Measurements from ENCODE around the gene DBI. TPM values are rescaled to one million over a fixed set of nuclear protein-coding genes. Genes with fewer than 3 reads are reported as not detected.

The DBI gene
- total and polyA plus RNA-seq, 7 donors = 50.6 to 264 (median 88.7) TPM

- H3K9me3 ChIP-seq = no peaks in the 10 kb centered on the region
- intact Hi-C loops (cut with DNase I) = loop anchor here (5.0 to 10.0 kb wide), 2 partner anchors 43 to 150 kb away; partner anchors contain the start of genes C2orf76 (in 1 of the 2) and DBI (in 1 of the 2)
These were observed 42.0 kb upstream of the DBI start for GRCh38 chr2:119324685-119325270.

GRCh38 chr2:119326938-119327337, 39.8 kb upstream of the DBI start:
- H3K9me3 ChIP-seq = no peaks in the 10 kb centered on the region
- H3K4me1 ChIP-seq = no peaks in the 10 kb centered on the region
- 87 to 100% (median 96%) methylated on average over 1 of the region's 1 CpG for WGBS, 3 donors
- no peak overlapping the region for H3K27ac ChIP-seq
- ATAC-seq (no peak), DNase-seq (no peak)
- TF ChIP-seq CTCF (IDR thresholded peaks at IDR 0.05) = no peak
- intact Hi-C loops (cut with DNase I) = loop anchor here (5.0 to 10.0 kb wide), 2 partner anchors 40 to 148 kb away; partner anchors contain the start of genes C2orf76 (in 1 of the 2) and DBI (in 1 of the 2)
- no peak overlapping the region for H3K4me3 ChIP-seq
- no peaks in the 10 kb centered on the region for H3K36me3 ChIP-seq (ENCODE audit: insufficient read depth in 1 of 2, low read depth in 1 of 2)
- H3K27me3 ChIP-seq (ENCODE audit: insufficient read depth in 3 of 3, low read length in 2 of 3) = no peaks in the 10 kb centered on the region

More at GRCh38 chr2:119324685-119325270, 42.0 kb upstream of the DBI start:
- H3K36me3 ChIP-seq (ENCODE audit: insufficient read depth in 1 of 2, low read depth in 1 of 2) = no peaks in the 10 kb centered on the region
- WGBS, 3 donors = 91 to 96% (median 94%) methylated on average over 9 of the region's 9 CpGs
- no peaks in the 10 kb centered on the region for H3K27me3 ChIP-seq (ENCODE audit: insufficient read depth in 3 of 3, low read length in 2 of 3)
- DNase-seq (no peak), ATAC-seq (no peak)
- no peak overlapping the region for H3K27ac ChIP-seq
- H3K4me1 ChIP-seq = no peaks in the 10 kb centered on the region
- no peak for TF ChIP-seq CTCF (IDR thresholded peaks at IDR 0.05)
- no peak overlapping the region for H3K4me3 ChIP-seq

- H3K27me3 ChIP-seq (ENCODE audit: insufficient read depth in 3 of 3, low read length in 2 of 3) = no peaks in the 10 kb centered on the region
- DNase-seq (no peak), ATAC-seq (no peak)
- H3K36me3 ChIP-seq (ENCODE audit: insufficient read depth in 1 of 2, low read depth in 1 of 2) = no peaks in the 10 kb centered on the region
- no peak overlapping the region for H3K4me3 ChIP-seq
- no peaks in the 10 kb centered on the region for H3K9me3 ChIP-seq
- WGBS, 3 donors = 93 to 96% (median 94%) methylated on average over 6 of the region's 6 CpGs
- no peaks in the 10 kb centered on the region for H3K4me1 ChIP-seq
- TF ChIP-seq CTCF (IDR thresholded peaks at IDR 0.05) = no peak
- intact Hi-C loops (cut with DNase I) = loop anchor here (5.0 to 10.0 kb wide), 2 partner anchors 40 to 147 kb away; partner anchors contain the start of genes C2orf76 (in 1 of the 2) and DBI (in 1 of the 2)
- H3K27ac ChIP-seq = no peak overlapping the region
These were observed 39.3 kb upstream of the DBI start for GRCh38 chr2:119327431-119327830.

- no peaks in the 10 kb centered on the region for H3K4me1 ChIP-seq
- intact Hi-C loops (cut with DNase I) = no loop called here
- no peaks in the 10 kb centered on the region for H3K9me3 ChIP-seq
- 89 to 97% (median 97%) methylated on average over 6 of the region's 6 CpGs for WGBS, 3 donors
- H3K27me3 ChIP-seq (ENCODE audit: insufficient read depth in 3 of 3, low read length in 2 of 3) = no peaks in the 10 kb centered on the region
- no peak overlapping the region for H3K4me3 ChIP-seq
- ATAC-seq (no peak), DNase-seq (no peak)
- H3K36me3 ChIP-seq (ENCODE audit: insufficient read depth in 1 of 2, low read depth in 1 of 2) = peaks cover 0 to 2% of the 10 kb centered on the region in 2 donors
- no peak for TF ChIP-seq CTCF (IDR thresholded peaks at IDR 0.05)
- H3K27ac ChIP-seq = no peak overlapping the region
These were observed 33.8 kb upstream of the DBI start for GRCh38 chr2:119332953-119333352.
